G401 (cell line): ENCODE results near the gene ICE2. TPM values are rescaled to one million over a fixed set of nuclear protein-coding genes. Genes with fewer than 3 reads are reported as not detected.

Source experiments
- DNase-seq: peaks from one replicate; pipeline ENCODE4 v3.0.0-alpha.2; 2015; ENCODE audit warnings: low spot score
- in situ Hi-C: cut with HindIII; loops from 2 replicates; pipeline ENCODE4 v1.10.0; 2016; ENCODE audit warnings: low sequenced_read_pairs, mixed read lengths
- total RNA-seq: library from RNA; depleted of rRNA; stranded (reverse); fragments of >200 nt; shearing (Covaris generic); gene quantifications from 2 replicates; pipeline ENCODE4 v1.2.3, GENCODE V29; 2014

The ICE2 gene
- total RNA-seq, 1 experiment from 2014 or later: 13.3 TPM

GRCh38 chr15:60507596-60508424, 28.9 kb upstream of the ICE2 start:
- DNase-seq: peak; percentile 80
- in situ Hi-C loops: no loop called here

DNA sequence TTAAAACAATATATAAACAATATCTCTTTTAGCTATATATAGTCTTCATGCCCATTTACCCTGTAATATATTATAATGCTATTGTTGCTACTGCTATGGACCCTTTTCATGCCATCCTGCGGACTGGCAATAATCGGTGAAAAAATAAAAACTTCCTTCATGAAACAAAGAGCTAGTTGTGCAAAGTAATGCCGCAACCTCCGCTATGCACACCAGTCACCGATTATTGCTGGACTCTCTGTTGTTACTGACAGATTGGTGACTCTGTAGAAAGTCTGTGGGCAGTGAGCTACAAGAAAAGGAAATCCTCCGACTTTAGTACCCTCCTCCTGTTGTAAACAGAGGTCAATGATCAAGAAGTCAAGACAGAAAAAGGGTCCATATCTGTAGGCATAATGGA, 17.9 kb upstream of the ICE2 start:
- DNase-seq: no peak
- in situ Hi-C loops: no loop called here

DNA sequence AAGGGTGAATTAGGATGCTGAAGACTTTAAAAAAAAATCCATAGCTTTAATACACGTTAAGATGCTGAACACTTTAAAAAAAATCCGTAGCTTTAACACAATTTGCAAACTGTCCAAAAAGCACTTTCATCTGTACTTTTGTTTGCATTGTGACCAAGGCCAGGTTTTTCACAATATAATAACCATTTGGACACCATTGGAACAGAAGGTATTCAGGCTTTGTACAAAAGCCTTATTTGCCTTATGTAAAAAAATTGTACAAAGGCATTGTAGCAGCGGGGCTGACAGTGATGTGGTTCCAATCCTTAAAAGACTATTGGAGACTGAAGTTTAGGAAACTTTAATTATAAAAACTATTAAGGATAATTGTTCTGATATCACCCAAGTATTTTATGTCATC, 15.2 kb upstream of the ICE2 start:
- in situ Hi-C loops: no loop called here
- DNase-seq: no peak

- in situ Hi-C loops: no loop called here
- no peak for DNase-seq
Measured at GRCh38 chr15:60493166-60493565, 14.2 kb upstream of the ICE2 start.

- no peak for DNase-seq
- in situ Hi-C loops: no loop called here
Measured at GRCh38 chr15:60486742-60487141, 7.8 kb upstream of the ICE2 start.

DNA sequence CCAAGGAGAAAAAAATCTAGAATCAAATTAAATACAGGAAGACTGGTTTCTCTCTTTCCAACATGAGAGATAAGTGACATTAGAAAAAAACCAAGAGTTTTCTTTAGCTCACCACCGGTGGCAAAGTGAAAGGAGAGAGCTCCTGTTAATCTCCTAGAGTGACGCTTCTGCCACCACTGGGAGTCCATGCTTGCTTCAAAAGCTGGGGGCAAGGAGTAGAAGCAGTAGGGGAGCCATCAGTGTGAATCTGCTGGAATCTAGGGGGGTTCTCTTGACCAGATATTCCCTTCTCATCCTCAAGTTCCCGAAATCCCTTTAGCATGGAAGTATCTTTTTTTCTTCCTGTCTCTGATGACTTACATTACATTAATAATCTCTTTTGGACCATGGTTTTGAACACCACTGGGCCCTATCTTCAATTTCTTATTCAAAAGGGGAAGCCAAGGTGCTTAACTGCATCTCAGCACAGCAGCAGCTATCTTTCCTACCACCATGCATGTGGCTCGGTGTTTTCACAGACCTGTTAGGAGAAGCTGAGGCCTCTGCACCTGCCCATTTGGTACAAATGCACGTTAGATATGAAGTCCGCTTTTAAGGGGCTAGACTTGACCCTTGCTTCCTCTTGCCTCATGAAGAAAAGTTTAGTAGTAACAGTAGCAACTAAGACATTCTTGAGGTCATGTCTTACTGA, 6.6 kb upstream of the ICE2 start:
- DNase-seq: no peak
- in situ Hi-C loops: no loop called here

DNA sequence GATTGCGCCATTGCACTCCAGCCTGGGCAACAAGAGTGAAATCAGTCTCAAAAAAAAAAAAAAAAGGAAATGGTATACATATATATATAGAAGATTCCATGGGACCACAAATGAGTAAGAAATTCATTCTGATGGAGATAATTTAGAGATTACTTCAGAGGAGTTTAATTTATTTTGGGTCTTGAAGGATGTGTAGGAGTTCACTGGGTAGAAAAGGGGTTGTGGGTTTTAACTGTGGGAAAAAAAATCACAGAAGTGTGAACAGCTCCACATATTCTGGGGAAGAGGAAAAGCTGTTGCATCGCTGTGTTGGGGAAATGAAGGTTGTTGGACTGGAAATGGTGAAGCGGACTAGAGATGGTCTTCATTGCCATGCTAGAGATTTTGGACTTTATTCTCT, 4.1 kb upstream of the ICE2 start:
- no peak for DNase-seq
- in situ Hi-C loops: no loop called here

DNA sequence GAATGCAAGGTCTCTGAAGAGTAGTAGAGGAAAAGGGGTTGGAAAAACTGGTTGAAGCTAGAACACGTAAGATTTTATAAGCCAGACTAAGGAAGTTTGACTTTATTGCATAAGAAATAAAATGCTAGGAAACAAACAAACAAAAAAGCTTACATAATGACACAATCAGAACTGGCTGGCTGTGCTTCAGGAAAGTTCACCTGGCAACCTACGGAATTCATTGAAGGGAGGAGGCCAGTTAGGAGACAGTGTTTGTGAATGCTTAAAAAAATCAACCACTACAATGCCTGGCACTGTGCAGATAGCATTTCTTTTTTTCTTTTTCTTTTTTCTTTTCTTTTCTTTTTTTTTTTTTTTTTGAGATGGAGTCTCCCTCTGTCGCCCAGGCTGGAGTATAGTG, 1.9 kb upstream of the ICE2 start:
- no peak for DNase-seq
- in situ Hi-C loops: no loop called here

DNA sequence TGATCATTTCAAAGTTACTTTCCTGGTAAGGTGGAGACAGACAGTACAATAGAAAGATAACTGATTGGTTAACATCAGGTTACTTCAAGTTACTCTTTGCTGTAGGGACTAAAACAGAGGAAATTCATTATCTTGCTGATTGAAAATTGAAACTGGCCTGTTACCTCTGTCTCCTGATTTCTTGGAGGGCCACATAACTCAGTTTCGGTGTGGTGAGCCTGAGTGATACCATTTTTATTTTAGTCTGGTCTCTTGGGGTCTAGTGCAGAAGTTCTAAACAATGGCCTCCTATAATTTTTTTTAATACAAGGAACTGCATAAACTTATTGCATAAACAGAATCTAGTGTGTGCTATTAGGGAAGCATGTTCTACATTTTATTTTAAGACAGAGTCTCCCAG, 1.2 kb upstream of the ICE2 start:
- in situ Hi-C loops: no loop called here
- no peak for DNase-seq

GRCh38 chr15:60479361-60480110, 594 bp upstream of the ICE2 start:
- in situ Hi-C loops: no loop called here
- DNase-seq: no peak

DNA sequence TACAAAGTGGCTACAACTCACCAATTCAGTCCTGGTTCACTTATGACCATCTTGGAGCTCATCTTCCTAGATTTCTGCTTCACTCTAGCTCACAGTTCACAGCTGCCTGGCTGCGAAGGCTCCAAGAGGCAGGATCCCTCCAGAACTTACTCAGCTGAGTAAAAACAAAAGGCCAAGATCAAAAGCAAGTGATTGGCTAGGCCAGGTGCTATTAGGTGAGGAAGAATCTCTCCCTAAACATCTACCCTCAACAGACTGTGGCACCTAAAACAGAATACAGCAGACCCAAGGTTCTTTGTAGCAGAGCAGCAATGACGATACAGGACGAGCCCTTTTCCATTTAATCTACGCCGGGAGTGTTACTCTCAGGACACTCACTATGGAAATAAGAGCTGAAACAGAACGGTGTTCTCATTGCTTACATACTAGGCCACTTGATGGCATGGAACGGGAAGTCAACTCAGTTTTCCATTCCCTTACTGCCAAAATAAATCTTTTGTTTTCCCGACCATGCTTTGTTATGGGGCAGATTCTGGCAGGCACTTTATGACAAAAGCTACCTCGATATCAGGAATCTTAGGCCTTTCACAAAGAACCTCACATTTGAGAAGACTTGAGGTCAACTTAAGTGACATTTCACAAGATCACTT, 901 bp downstream of the ICE2 start:
- in situ Hi-C loops: no loop called here

DNA sequence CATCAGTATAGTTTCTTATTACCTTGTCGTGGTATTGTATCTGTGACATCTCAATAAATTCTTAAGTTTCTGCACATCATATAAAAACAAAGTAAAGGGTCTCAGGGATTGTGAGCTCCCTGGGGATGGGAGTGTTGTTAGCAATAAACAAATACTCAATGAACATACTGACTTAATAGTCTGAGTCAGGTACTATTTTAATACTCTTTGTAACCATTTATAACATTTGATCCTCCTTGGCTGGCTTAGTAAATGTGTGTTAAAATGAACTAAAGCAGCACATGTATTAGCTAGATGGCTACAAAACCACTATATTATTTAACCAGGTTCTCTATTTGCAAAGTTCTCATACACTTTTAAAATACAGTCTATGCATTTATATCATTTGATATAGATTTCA, 1.8 kb downstream of the ICE2 start:
- no peak for DNase-seq
- in situ Hi-C loops: no loop called here

More for the DNA sequence above, 901 bp downstream of the ICE2 start:
- peak; percentile 47 for DNase-seq

DNA sequence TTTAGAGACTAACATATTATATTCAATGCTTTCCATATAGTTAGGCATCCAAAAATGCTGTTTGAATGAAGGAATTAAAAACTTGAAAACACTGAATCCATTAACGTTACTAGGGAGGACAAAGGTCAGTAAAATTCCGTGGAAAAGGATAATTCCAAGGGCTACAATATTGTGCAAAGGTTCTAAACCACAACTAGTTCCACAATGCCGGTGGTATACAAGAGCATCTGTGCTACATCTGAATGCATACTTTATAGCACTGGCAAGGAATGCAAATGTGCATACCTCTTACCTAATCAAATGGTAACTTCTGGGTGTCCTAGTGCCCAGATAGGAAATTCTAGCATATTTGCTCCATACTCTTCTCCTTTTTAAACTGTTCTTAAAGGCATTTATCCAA, 2.2 kb downstream of the ICE2 start:
- no peak for DNase-seq
- in situ Hi-C loops: no loop called here

- no peak for DNase-seq
- in situ Hi-C loops: no loop called here
Measured at GRCh38 chr15:60473135-60473534, 5.8 kb downstream of the ICE2 start.

GRCh38 chr15:60471314-60471713, 7.6 kb downstream of the ICE2 start:
- no peak for DNase-seq
- in situ Hi-C loops: no loop called here

- in situ Hi-C loops: no loop called here
- DNase-seq: no peak
Measured at GRCh38 chr15:60469893-60470641, 8.9 kb downstream of the ICE2 start.

DNA sequence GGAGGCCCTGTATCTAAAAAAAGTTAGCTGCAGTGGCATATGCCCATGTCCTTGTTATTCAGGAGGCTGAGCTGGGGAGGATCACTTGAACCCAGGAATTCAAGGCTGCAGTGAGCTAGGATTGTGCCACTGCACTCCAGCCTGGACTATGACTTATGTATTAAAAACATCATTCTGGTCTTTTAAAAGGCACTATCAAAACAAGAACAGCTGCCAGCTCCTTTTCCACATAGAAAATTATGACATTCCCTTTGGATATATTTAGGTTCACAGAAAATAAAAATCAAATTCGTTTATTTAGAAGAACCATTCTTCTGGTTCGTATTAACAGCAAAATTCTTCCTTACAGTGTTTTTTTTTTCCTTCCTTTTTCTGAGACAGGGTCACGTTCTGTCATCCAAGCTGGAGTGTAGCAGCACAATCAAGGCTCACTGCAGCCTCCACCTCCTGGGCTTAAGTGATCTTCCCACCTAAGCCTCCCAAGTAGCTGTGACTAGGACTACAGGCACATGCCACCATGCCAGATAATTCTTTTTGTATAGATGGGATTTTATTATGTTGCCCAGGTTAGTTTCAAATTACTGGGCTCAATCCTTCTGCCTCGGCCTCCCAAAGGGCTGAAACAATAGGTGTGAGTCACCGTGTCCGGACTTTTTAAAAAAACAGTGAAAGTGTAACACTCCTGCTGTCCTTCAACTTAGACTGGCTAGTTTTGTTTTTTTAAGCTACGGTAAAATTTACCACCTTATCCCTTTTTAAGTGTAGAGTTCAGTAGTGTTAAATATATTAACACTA, 13.9 kb downstream of the ICE2 start:
- in situ Hi-C loops: no loop called here
- DNase-seq: no peak

DNA sequence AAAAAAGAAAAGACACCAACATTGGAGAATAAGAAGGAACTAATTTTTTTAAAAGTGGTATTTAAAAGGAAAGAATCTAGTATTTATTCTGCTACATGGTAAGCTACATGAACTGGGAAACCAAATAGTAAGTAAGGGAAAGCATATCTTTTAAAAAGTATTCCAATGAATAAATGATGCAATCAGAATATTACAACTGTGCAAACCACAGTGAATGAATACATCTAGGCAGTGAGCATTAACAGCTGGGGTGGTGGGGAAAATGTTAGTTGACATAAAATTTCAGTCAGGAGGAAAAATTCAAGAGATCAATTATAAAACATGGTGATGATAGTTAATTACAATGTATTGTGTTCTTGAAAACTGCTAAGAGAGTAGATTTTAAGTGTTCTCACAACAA, 16.9 kb downstream of the ICE2 start:
- no peak for DNase-seq
- in situ Hi-C loops: no loop called here
